Kidney (tissue), 14 donors: ENCODE data around the gene ACOXL. TPM values are rescaled to one million over a fixed set of nuclear protein-coding genes. Genes with fewer than 3 reads are reported as not detected.

Experiments used
- DNase-seq, 5 donors: peaks; one replicate each; pipeline ENCODE4 v3.0.0-alpha.2; 2013 to 2020
- FAIRE-seq: peaks from 2 replicates; lab custom pipeline; 2012; peaks lifted over from hg19 to GRCh38; lab: Jason Lieb, UNC
- H3K27ac ChIP-seq, 2 donors: one replicate each; pipeline ENCODE4 v1.7.0; 2013; ENCODE audit warnings: low read depth in 2 of 2, low read length in 2 of 2, inconsistent platforms in 1 of 2
- H3K27me3 ChIP-seq: one replicate; pipeline ENCODE4 v1.7.1; 2013; ENCODE audit warnings: low read length, inconsistent platforms; ENCODE audit not compliant: control insufficient read depth, insufficient read depth
- H3K36me3 ChIP-seq, 3 donors: one replicate each; pipeline versions ENCODE4 v1.7.0 to v1.7.1; 2013; ENCODE audit warnings: low read length in 3 of 3, control low read depth in 1 of 3, inconsistent platforms in 1 of 3; ENCODE audit not compliant: insufficient read depth in 3 of 3, control insufficient read depth in 2 of 3
- H3K4me1 ChIP-seq, 3 donors: one replicate each; pipeline versions ENCODE4 v1.7.0 to v1.7.1; 2013; ENCODE audit warnings: low read length in 3 of 3, inconsistent platforms in 1 of 3, low read depth in 1 of 3; ENCODE audit not compliant: control insufficient read depth in 2 of 3, insufficient read depth in 2 of 3
- H3K4me3 ChIP-seq, 3 donors: one replicate each; pipeline versions ENCODE4 v1.7.0 to v1.8.1; 2013; ENCODE audit warnings: low read length in 3 of 3, control low read depth in 1 of 3, inconsistent platforms in 1 of 3
- H3K9ac ChIP-seq, 3 donors: one replicate each; pipeline versions ENCODE4 v1.7.0 to v1.7.1; 2013; ENCODE audit warnings: low read length in 3 of 3, control low read depth in 1 of 3, inconsistent platforms in 1 of 3
- H3K9me3 ChIP-seq, 3 donors: one replicate each; pipeline versions ENCODE4 v1.7.0 to v1.7.1; 2013; ENCODE audit warnings: low read length in 3 of 3, control low read depth in 1 of 3, inconsistent platforms in 1 of 3; ENCODE audit not compliant: control insufficient read depth in 2 of 3, insufficient read depth in 1 of 3
- CTCF ChIP-seq: IDR thresholded peaks from 3 replicates; pipeline ENCODE4 v1.5.1; 2012; ENCODE audit warnings: mild to moderate bottlenecking, moderate library complexity, borderline replicate concordance; ENCODE audit not compliant: insufficient read depth; ENCODE audit errors: extremely low read depth
- intact Hi-C: fragments of 100-400 bp; cut with DNase I; formaldehyde crosslinking; loops from one replicate; pipeline ENCODE4 v1.11.1; 2022
- polyA plus RNA-seq: library from polyadenylated mRNA; stranded (reverse); fragments of 350-450 nt; fragmentation: Illumina TruSeq; extraction: RNeasy Lipid Tissue Mini Kit (QIAGEN cat#74804); gene quantifications from one replicate; pipeline ENCODE4 v1.2.3, GENCODE V29; 2014; ENCODE audit warnings: low read depth, low replicate concordance; ENCODE audit not compliant: insufficient read depth
- total RNA-seq: library from RNA; stranded (reverse); fragmentation: NEBNext Ultra II Directional; extraction: Animal tissue kit (Norgen Biotek cat#: 25700); gene quantifications from one replicate; pipeline ENCODE4 v1.2.1, GENCODE V29; 2021
- donor health status: control.
- donor health status: control.
- donor health status: control.
- donor health status: control.
- donor health status: control.
- donor health status: DM: yes; HTN: yes; CAD: no.
- donor health status: Normal renal cell carcinoma (clear cell type).

ACOXL gene
- total and polyA plus RNA-seq, 2 donors from 2014 or later = 2.0 TPM; not detected in 1

- Histone ChIP-seq H3K9me3 (peaks cover 0 to 4% (median 0%) of the 10 kb centered on the region in 3 donors), H3K27me3 (no peaks in the 10 kb centered on the region), H3K27ac (no peak overlapping the region), H3K36me3 (no peaks in the 10 kb centered on the region), H3K4me1 (no peaks in the 10 kb centered on the region), H3K4me3 (no peak overlapping the region), H3K9ac (no peak overlapping the region)
- DNase-seq (no peak), FAIRE-seq (no peak)
- intact Hi-C loops = no loop called here
- no peak for TF ChIP-seq CTCF
Observed at GRCh38 chr2:111007757-111008688, 275.6 kb downstream of the ACOXL start.

GRCh38 chr2:111011218-111011617 lies 278.8 kb downstream of the ACOXL start:
- no peak overlapping the region for H3K27ac ChIP-seq
- no peak for TF ChIP-seq CTCF
- FAIRE-seq = no peak

GRCh38 chr2:111015283-111015995 lies 283.1 kb downstream of the ACOXL start:
- DNase-seq (no peak), FAIRE-seq (no peak)
- H3K27me3 ChIP-seq = no peaks in the 10 kb centered on the region
- no peaks in the 10 kb centered on the region for H3K4me1 ChIP-seq
- H3K4me3 ChIP-seq = no peak overlapping the region
- intact Hi-C loops = no loop called here
- no peak overlapping the region for H3K27ac ChIP-seq
- no peaks in the 10 kb centered on the region for H3K36me3 ChIP-seq
- no peak for TF ChIP-seq CTCF
- no peak overlapping the region for H3K9ac ChIP-seq
- H3K9me3 ChIP-seq = peaks cover 0 to 6% (median 0%) of the 10 kb centered on the region in 3 donors

More at GRCh38 chr2:111011218-111011617, 278.8 kb downstream of the ACOXL start:
- intact Hi-C loops = no loop called here
- peaks cover 0 to 6% (median 4%) of the 10 kb centered on the region in 3 donors for H3K9me3 ChIP-seq
- H3K9ac ChIP-seq = no peak overlapping the region
- no peaks in the 10 kb centered on the region for H3K36me3 ChIP-seq
- no peaks in the 10 kb centered on the region for H3K4me1 ChIP-seq
- no peak overlapping the region for H3K4me3 ChIP-seq
- DNase-seq = no peak
- H3K27me3 ChIP-seq = no peaks in the 10 kb centered on the region
